Measurements from ENCODE around the gene KLHL3. TPM values are rescaled to one million over a fixed set of nuclear protein-coding genes. Genes with fewer than 3 reads are reported as not detected.

KLHL3 gene
- total RNA-seq, 1 experiment from 2014 or later, result 2.9 TPM

DNA sequence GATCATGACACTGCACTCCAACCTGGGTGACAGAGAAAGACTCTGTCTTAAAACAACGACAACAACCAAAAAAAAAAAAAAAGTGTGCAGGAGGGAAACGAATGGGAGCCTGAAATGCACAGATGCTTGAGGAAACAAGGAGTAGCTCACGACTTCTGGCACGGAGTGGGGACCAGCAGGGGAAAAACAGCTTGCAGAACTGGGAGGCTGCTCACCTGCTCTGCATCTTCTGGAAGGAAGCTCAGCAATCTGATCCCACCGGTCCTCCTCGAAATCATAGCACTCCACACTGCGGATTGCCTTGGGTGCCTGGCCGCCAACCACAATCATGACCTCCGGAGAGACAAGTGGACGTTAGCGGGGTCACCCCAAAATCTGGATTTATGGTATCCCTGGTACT, 96.2 kb downstream of the KLHL3 start:
- ChIA-PET CTCF (no interaction called here), POLR2A (ENCODE audit: unreplicated experiment) (no interaction called here)
- Histone ChIP-seq H3K4me3 (ENCODE audit: low read length) (no peak overlapping the region), H3K27ac (ENCODE audit: low read length) (no peak overlapping the region), H2AFZ (ENCODE audit: low read length) (no peak overlapping the region), H3K9ac (ENCODE audit: low read length) (no peak overlapping the region), H3K9me2 (replicated peaks; ENCODE audit: low read length) (no peaks in the 10 kb centered on the region), H3F3A (ENCODE audit: low read length, unreplicated experiment) (no peaks in the 10 kb centered on the region), H4K20me1 (ENCODE audit: low read length) (no peaks in the 10 kb centered on the region), H3K36me3 (ENCODE audit: low read depth, low read length) (no peaks in the 10 kb centered on the region), H3K4me2 (ENCODE audit: low read length) (no peak overlapping the region), H3K4me1 (ENCODE audit: insufficient read depth, low read length) (no peaks in the 10 kb centered on the region), H3K9me3 (ENCODE audit: low read length) (no peaks in the 10 kb centered on the region), H3K27me3 (ENCODE audit: low read length) (no peaks in the 10 kb centered on the region), H3K79me2 (ENCODE audit: low read length) (no peaks in the 10 kb centered on the region)
- no peak for ATAC-seq
- no TSS peak for BruUV-seq (replicated peaks)
- no peak for DNase-seq
- TF ChIP-seq EZH2 (IDR thresholded peaks at IDR 0.05; ENCODE audit: low read length, unreplicated experiment), result no peak
- TF ChIP-seq, protein P1, sequence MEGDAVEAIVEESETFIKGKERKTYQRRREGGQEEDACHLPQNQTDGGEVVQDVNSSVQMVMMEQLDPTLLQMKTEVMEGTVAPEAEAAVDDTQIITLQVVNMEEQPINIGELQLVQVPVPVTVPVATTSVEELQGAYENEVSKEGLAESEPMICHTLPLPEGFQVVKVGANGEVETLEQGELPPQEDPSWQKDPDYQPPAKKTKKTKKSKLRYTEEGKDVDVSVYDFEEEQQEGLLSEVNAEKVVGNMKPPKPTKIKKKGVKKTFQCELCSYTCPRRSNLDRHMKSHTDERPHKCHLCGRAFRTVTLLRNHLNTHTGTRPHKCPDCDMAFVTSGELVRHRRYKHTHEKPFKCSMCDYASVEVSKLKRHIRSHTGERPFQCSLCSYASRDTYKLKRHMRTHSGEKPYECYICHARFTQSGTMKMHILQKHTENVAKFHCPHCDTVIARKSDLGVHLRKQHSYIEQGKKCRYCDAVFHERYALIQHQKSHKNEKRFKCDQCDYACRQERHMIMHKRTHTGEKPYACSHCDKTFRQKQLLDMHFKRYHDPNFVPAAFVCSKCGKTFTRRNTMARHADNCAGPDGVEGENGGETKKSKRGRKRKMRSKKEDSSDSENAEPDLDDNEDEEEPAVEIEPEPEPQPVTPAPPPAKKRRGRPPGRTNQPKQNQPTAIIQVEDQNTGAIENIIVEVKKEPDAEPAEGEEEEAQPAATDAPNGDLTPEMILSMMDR (conservative IDR thresholded peaks at IDR 0.05; ENCODE audit: low read depth, low read length), result no peak
- TF ChIP-seq EZH2phosphoT487 (IDR thresholded peaks at IDR 0.05; ENCODE audit: borderline replicate concordance, low read length), result no peak
- intact Hi-C loops (cut with micrococcal nuclease), result no loop called here

DNA sequence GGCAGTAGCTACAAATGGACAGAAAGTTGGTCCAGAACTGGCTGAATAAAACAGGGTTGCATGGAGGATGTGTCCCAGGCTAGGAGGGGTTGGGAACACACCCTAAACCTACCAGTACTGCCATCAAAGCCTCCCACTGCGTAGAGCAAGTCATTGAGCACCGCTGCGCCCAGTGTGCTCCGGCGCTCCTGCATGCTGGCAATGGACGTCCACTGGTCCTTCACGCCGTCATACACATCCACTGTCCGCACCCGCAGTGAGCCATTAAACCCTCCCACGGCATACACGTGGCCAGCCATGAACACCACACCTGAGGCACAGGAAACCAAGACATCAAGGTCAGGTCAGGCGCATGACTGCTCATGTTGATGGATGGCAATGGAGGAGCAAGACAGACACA, 97.0 kb downstream of the KLHL3 start:
- BruUV-seq (replicated peaks), result no TSS peak
- Histone ChIP-seq H3K4me2 (ENCODE audit: low read length) (no peak overlapping the region), H3K36me3 (ENCODE audit: low read depth, low read length) (no peaks in the 10 kb centered on the region), H3K9me2 (replicated peaks; ENCODE audit: low read length) (no peaks in the 10 kb centered on the region), H3K4me3 (ENCODE audit: low read length) (no peak overlapping the region), H3F3A (ENCODE audit: low read length, unreplicated experiment) (no peaks in the 10 kb centered on the region), H3K4me1 (ENCODE audit: insufficient read depth, low read length) (no peaks in the 10 kb centered on the region), H3K9me3 (ENCODE audit: low read length) (no peaks in the 10 kb centered on the region), H3K27ac (ENCODE audit: low read length) (no peak overlapping the region), H4K20me1 (ENCODE audit: low read length) (no peaks in the 10 kb centered on the region), H2AFZ (ENCODE audit: low read length) (no peak overlapping the region), H3K79me2 (ENCODE audit: low read length) (no peaks in the 10 kb centered on the region), H3K27me3 (ENCODE audit: low read length) (no peaks in the 10 kb centered on the region), H3K9ac (ENCODE audit: low read length) (no peak overlapping the region)
- CTCF ChIA-PET, result no interaction called here
- intact Hi-C loops (cut with micrococcal nuclease), result no loop called here
- no peak for ATAC-seq
- DNase-seq, result no peak
- TF ChIP-seq EZH2 (IDR thresholded peaks at IDR 0.05; ENCODE audit: low read length, unreplicated experiment), result no peak
- TF ChIP-seq, protein P1 (conservative IDR thresholded peaks at IDR 0.05; ENCODE audit: low read depth, low read length), result no peak
- TF ChIP-seq EZH2phosphoT487 (IDR thresholded peaks at IDR 0.05; ENCODE audit: borderline replicate concordance, low read length), result no peak
- POLR2A ChIA-PET (ENCODE audit: unreplicated experiment), result no interaction called here

DNA sequence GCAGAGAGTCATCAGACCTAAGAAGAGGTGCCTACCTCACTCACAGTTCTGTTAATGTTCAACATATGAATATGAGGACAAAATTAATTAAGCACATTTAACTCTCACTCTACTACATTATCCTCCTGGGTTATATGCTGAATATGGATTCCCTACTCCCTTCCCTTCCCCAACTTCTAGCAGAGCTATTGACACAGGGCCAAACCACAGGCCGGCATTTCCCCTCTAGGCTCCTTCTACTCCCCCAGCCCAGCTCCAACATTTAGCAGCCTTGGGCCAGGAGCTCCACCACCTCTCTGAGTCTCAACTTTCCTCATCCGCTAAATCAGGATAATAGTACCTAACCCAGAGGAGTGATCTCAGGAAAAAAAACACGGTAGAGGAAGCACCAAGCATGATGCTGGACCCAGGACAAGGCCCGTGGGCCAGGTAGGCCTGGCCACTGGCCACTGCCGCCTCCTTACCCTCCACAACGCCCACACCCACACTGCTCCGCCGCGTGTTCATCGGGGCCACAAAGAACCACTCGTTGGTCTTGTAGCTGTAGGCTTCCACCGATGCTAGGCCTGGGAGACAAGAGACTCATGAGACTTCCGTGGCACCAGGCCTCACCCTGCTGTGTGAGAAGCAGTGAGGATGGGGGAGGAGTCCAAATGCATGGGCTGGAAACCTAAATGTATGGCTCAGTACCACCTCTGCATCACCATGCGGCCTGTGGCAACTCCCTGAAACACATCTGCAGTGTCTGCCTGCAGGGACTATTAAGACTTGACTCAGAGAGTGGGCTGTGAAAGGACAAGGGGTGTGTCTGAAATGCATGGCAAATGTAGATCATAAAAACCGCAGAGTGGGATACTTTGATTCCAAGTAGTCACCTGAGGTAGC, 98.8 kb downstream of the KLHL3 start:
- Histone ChIP-seq H3K36me3 (ENCODE audit: low read depth, low read length) (no peaks in the 10 kb centered on the region), H3K4me2 (ENCODE audit: low read length) (no peak overlapping the region), H3K4me1 (ENCODE audit: insufficient read depth, low read length) (no peaks in the 10 kb centered on the region), H3K9me3 (ENCODE audit: low read length) (no peaks in the 10 kb centered on the region), H3K27me3 (ENCODE audit: low read length) (no peaks in the 10 kb centered on the region), H3K27ac (ENCODE audit: low read length) (no peak overlapping the region), H3F3A (ENCODE audit: low read length, unreplicated experiment) (no peaks in the 10 kb centered on the region), H3K9ac (ENCODE audit: low read length) (no peak overlapping the region), H3K79me2 (ENCODE audit: low read length) (no peaks in the 10 kb centered on the region), H2AFZ (ENCODE audit: low read length) (no peak overlapping the region), H3K9me2 (replicated peaks; ENCODE audit: low read length) (no peaks in the 10 kb centered on the region), H3K4me3 (ENCODE audit: low read length) (no peak overlapping the region), H4K20me1 (ENCODE audit: low read length) (no peaks in the 10 kb centered on the region)
- no TSS peak for BruUV-seq (replicated peaks)
- TF ChIP-seq EZH2 (IDR thresholded peaks at IDR 0.05; ENCODE audit: low read length, unreplicated experiment), result no peak
- no peak for TF ChIP-seq EZH2phosphoT487 (IDR thresholded peaks at IDR 0.05; ENCODE audit: borderline replicate concordance, low read length)
- TF ChIP-seq, protein P1 (conservative IDR thresholded peaks at IDR 0.05; ENCODE audit: low read depth, low read length), result no peak
- DNase-seq (no peak), ATAC-seq (no peak)
- intact Hi-C loops (cut with micrococcal nuclease), result no loop called here
- POLR2A ChIA-PET (ENCODE audit: unreplicated experiment), result no interaction called here
- CTCF ChIA-PET, result no interaction called here

Measured in PC-3 (cell line).